Peyer's patch (tissue), 4 donors: ENCODE results near the gene CILP2.

Experiments
- CTCF ChIP-seq, 6 experiments: fragments of 450-650 bp in 4 of 6; fragments of 200-600 bp in 2 of 6; sonication (generic) in 1 of 6; IDR thresholded peaks; one replicate each; pipeline ENCODE4 v1.5.1; 2017 to 2019; ENCODE audit warnings: antibody characterized with exemption in 6 of 6, mild to moderate bottlenecking in 3 of 6, moderate library complexity in 1 of 6
- POLR2A ChIP-seq, 2 donors: fragments of 450-650 bp; IDR thresholded peaks; one replicate each; pipeline ENCODE4 v1.5.1; 2017; ENCODE audit warnings: antibody characterized with exemption in 2 of 2, mild to moderate bottlenecking in 2 of 2, moderate library complexity in 2 of 2

GRCh38 chr19:19594381-19594780 is 56.3 kb downstream of the CILP2 start:
- TF ChIP-seq CTCF (IDR thresholded peaks at IDR 0.05) (no peak), POLR2A (IDR thresholded peaks at IDR 0.05) (no peak)
